NCI-H1436 (cell line): ENCODE results near the gene NDUFAF8.

Experiments used
- DNase-seq: peaks from one replicate; lab custom pipeline; 2025; lab: John Stamatoyannopoulos, UW

The NDUFAF8 gene

DNA sequence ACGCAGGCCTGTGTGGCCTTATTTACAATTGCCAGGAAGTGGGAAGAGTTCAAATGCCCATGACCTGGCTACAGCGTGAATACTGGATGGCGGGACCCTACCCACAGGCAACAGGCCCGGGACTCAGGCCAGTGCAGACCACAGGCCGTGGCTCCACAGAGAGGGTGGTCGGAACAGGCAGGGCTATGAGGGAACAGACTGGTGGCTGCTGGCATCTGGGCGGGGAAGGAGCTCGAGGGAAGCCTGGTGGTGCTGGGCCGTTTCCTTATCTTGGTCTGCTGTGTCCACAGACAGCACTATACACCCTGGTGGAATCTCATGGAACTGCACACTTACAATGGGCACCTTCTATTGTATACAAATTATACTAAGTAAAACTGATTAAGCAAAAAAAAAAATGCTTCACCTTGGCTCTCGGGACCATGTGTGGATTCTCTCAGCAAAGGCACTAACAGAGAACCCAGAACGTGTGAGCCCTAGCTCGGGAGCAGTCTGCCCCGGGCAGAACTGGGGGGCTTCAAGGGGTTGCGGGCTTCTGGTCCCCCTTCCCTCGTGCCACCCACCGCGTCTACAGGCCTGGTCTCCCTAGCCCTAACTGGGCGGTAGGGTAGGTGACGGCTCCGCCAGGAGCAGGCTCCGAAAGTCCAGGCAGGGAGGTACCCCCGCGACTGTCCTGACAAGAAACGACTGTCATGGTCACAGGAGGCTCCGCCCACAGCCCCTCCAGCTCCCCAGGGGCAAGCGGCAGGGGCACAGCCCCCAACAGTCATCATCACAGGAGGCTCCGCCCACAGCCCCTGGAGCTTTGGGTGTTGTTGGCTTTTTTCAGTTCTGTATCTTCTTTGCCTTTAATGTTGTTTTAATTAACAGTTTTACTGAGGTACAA lies 38.2 kb upstream of the NDUFAF8 start:
- DNase-seq = peak; percentile 52

DNA sequence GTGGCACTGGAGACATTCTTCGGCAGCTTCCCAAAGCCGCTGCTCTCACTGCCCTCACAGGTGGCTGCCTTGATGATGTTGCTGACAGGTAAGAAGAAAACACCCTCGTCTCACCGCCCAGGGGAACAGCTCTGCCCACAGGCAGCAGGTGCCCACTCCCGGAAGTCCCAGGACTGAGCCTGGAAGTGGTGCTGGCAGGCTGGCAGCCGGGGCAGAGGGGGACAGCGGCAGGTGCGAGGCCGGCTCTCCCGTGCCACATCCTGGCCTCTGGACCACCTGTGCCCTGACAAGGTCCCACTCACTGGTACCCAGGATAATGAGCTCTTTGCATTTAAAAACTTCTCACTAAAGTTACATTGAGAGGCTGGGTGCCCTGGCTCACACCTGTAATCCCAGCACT lies 36.8 kb upstream of the NDUFAF8 start:
- no peak for DNase-seq

DNA sequence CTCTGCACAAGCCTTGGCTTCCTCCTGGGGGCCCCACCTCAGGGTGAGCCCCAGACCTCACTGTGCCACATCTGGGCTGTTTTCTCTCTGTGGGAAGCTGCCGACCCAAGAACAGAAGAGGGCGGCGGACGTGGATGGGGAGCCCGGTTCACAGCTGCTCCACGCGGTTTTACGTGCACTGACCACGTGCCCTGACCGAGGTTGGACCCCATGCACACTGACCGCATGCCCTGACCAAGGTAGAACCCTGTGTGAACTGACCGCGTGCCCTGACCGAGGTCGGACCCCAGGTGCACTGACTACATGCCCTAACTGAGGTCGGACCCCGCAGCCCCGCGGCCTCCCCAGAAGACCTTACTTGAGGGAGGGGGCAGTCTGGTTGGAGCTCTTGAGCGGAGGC lies 36.0 kb upstream of the NDUFAF8 start:
- DNase-seq = no peak

DNA sequence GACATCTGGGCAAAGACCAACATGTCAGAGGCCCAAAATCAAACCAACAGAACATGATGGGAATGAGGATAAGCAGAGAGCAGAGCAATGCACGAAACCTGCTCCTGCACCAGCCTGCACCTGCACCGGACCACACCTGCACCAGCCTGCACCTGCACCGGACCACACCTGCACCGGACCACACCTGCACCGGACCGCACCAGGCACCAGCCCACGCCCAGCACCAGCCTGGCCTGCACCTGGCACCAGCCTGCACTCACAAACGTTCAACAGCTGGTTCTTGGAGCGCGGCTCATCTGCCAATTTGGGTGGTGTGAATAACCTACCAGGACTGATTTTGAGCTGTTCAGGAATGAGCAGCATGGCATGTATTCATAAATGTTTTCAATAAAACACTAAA lies 34.5 kb upstream of the NDUFAF8 start:
- no peak for DNase-seq

DNA sequence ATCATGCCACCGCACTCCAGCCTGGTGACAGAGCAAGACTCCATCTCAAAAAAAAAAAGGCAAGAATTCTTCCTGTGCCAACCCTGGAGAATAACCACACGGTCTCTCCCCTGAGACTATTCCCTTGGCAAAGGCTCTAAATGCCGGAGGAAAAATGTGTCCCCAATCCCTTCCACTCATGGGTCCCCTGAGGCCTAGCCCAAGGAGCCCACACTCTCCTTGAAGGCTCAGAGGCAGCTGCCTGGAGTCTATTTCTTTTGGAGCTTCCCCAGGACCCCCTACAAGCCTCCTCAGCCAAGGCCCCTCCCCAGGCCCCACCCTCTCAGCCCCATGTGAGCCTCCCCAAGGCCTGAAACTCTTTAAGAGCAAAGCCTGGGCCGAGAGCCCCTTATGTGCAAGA lies 33.0 kb upstream of the NDUFAF8 start:
- no peak for DNase-seq

DNA sequence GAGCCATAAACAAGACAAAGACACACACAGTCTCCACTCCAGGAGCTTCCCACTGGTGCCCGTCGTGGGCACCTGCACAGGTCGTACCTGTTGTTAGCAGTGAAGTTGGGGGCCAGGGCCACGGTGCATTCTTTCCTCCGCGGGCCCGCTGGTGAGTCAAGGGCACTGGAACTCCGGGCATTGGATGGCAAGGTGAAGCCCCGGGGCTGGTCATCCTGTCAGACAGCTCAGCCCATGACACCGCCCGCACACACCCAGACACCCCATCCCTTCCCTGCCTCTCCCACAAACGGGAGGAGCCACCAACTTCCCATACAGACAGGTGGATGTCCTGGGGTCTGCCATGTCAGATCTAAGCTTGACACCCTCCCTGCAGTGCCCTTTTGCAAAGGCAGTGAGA lies 32.5 kb upstream of the NDUFAF8 start:
- DNase-seq = no peak

DNA sequence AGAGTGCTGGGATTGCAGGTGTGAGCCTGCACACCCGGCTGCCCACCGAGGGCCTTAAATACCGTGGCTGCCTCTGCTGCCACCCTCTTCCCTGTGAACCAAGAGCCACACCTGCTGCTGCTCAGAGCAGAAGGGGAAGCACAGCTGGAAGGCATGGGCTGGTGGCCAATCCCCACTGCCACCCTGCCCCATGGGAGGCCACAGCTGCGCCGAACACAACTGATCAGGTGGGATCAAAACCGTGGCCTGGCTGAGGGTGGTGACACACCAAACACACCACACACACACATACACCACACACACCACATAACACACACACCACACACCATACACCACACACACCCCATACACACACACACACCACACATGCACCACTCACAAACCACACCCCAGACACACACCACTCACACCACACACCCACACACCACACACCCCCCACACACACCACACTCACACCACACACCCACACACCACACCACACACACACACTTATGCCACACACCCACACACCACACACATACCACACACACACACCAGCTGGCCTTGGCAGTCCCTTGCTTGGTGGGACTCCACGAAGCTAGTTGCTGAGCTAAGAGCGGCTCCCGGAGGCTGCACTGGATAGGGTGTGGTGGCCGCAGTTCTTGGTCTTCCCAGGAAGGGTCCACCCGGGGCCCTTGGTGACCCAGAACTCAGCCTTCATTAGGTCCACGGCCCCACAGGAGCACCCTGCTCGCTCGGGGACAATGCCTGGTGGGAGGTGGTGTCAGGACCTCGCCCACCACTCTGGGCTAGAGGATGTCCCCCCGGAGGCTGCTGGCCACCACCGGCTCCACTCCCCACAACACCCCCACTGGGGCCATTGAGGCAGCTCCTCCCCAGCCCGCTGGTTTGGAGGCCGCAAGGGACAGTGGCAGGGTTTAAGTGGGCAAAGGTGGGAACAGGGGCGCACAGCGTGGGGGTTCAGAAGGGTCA lies 31.2 kb upstream of the NDUFAF8 start:
- no peak for DNase-seq

DNA sequence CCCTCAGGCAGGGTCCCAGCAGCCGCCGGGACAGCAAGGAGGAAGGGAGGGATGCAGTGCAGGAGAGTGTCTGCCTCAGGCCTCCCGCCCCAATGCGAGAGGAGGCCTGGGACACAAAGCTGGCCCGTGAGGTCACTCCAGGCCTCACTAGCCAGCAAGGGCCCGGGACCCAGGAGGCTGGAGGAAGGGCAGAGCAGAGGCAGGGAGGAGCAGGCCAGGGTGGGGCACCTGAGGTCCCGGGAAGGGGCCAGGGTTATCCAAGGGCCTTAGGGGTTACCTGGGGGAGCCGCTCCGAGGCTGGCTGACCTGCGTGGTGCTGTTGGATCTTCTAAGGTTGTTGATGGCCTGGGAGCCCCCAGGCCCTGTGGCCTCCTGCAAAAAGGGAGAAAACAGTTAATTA lies 30.5 kb upstream of the NDUFAF8 start:
- DNase-seq = no peak

DNA sequence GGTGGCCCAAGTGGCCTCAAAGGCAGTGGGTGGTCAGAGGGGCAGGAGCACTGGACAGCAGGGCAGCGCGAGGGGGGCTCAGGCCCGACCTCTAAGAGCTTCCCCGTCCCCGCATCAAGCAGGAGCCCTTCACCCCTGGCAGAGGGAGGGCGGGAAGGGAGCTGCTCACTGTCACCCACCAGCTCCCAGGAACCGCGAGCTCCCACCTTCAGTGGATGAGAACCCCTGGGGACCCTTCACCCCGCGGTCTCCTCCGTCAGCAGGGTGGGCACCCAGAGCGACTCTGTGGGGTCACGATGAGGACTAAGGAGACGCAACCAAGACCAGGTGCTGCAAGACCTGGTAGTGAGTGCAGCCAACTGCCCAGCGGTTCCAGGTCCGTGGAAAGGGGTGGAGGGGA lies 30.0 kb upstream of the NDUFAF8 start:
- no peak for DNase-seq

DNA sequence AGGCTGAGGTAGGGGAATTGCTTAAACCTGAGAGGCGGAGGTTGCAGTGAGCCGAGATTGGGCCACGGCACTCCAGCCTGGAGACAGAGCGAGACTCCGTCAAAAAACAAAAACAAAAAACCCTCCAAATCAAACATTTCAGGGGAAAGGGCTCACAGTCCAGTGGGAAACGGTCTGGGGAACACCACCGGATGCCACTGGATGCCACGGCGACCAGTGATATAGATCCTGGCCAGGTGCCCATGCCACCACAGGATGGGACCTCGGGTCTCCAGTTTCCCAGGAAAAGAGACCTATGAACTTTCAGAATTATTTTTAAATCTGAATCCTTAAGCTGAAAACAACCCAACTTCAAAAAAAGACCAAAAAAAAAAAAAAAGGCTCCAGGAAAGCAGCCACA lies 28.7 kb upstream of the NDUFAF8 start:
- DNase-seq = no peak

DNA sequence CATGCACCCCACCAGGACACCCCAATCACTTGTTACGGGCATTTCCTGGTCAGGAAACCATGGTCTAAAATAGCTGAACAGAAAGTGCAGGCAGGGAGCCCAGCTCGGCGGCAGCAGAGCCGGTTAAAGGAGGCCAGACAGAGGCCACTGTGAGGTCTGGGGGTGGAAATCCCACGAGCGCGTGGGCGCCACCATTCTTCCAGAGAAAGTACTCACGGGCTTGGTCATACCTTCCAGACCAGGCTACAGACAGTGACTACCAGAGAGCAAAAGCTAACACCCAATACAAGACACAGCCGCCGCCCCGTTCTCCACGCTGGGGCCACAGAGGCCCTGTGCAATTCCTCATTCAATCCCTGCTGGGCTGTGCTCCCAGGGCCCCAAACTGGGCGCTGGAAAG lies 28.2 kb upstream of the NDUFAF8 start:
- no peak for DNase-seq

DNA sequence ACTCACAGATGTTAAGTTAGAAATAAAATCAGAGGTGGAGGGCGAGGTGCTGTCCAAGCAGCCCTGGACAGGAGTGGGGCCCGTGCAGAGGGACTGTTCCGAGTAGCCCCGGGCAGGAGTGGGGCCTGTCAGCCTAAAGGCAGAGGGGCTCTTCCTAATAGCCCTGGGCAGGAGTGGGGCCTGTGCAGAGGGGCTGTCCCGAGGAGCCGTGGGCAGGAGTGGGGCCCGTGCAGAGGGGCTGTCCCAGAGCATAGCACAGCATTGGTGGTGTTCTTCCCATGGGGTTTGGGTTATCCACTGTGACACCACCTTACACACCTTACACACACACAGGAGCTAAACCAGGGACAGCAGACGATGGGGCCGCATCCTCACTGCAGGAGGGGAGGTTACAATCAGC lies 26.8 kb upstream of the NDUFAF8 start:
- DNase-seq = no peak

DNA sequence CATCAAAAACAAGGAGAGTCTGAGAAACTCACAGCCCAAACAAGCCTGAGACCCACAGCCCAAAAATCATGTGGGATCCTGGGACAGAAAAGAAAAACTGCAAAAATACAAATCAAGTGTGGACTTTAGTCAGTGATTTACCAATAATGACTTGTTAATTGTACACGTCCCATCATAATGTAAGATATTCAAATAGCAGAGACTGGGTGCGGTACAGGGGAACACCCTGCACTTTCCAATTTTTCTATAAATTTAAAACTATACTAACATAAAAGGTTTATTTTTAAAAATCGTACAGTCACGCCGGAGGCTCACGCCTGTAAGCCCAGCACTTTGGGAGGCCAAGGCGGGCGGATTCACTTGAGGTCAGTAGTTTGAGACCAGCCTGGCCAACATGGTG lies 25.1 kb upstream of the NDUFAF8 start:
- DNase-seq = no peak

DNA sequence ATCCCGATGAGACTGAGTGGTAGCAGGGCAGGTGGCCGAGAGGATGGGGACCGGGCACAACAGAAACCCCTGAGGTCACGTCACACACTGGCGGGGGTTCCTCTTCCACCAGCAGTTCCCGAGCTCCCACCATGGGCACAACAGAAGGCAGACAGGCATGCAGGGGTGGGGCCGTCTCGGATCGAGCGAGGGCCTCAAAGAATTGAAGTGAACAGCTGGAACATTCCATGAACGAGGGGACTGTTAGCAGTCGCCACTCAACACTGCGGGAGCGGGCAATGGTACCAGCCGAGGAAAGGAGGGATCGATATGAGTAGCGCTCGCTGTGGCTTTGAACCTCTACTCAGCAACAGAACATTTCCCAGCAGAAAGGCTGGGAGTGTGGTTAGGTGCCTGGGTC lies 21.6 kb upstream of the NDUFAF8 start:
- no peak for DNase-seq

DNA sequence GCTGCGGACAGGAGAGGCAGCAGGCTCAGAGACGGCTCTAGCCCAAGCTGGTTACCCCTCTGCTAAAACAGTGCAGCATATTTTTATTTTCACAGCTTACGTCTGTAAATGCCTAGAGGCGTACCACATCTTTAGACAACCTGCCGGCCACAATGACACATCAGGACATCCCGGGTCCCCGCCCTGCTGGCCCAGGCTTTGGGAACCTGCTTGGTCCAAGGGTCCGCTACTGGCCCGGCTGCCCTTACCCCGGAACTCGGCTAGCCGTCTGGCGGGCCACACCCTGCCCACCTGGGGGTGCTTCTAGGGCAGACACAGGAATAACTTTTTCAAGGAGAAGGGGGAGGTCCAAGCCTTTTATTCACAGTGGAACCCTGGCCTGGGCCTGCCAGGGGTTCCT lies 20.7 kb upstream of the NDUFAF8 start:
- DNase-seq = no peak

DNA sequence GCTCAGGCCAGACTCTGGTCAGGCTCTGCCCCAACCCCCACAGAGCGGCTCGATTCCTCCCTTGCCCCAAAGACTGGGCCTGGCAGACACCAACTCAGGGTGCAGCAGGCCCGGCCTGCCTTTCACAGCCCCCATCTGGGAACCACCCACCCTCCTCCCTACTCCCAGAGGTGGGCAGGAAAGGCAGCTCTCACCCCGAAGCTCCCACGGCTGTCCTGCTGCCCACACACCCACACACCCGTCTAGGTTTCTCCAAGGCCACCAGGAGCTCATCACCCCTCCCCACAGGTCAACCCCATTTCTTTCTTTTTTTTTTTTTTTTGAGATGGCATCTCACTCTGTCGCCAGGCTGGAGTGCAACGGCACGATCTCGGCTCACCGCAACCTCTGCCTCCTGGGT lies 20.1 kb upstream of the NDUFAF8 start:
- no peak for DNase-seq

DNA sequence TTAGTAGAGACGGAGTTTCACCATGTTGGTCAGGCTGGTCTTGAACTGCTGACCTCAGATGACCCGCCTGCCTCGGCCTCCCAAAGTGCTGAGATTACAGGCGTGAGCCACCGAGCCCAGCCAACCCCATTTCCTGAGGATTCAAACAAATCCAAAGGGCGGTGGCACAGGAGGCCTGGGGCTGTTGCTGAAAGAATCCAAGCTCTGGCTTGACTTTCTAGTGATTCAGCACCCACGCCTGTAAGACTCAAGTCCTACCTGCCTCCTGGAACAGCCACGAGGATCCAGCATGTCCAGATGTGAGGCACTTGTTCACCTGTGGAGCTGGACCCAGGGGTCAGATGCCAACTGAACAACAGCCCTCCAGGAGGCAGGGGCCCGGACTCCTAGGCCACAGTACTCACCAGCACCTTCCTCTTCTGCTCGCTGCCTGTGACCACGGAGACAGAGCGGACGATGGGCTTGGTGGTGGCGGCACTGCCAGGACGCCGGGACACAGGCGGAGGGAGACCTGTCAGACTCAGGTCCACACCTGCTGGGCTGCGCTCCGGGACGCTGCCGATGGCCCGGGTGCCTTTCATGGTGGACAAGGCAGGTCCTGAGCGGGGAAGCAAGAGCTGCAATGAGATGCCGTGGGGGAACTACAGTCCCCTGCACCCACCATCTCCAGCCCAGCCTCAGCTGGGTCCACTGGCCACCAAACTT lies 19.5 kb upstream of the NDUFAF8 start:
- DNase-seq = no peak

DNA sequence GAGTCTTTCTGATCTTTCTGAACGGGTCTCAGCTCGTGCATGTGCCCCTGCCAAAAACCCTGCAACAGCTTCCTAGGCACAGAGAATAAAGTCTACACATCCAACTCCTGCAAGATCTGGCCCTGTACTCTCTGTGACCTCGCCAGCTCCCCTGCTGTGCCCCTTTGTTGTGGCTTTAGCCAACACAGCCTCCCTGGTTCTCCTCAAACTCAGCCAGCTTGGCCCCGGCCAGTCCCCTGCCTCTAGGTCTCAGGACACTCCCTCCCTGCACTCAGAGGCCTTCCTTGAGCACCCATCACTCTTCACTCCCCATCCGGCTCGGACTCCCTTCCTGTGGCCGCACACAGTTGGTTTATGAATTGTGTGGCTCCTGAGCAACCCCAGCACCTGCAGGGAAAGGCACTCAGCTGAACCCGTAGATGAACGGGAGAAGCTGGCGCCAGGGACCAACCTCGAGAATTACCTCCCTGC lies 17.7 kb upstream of the NDUFAF8 start:
- no peak for DNase-seq

DNA sequence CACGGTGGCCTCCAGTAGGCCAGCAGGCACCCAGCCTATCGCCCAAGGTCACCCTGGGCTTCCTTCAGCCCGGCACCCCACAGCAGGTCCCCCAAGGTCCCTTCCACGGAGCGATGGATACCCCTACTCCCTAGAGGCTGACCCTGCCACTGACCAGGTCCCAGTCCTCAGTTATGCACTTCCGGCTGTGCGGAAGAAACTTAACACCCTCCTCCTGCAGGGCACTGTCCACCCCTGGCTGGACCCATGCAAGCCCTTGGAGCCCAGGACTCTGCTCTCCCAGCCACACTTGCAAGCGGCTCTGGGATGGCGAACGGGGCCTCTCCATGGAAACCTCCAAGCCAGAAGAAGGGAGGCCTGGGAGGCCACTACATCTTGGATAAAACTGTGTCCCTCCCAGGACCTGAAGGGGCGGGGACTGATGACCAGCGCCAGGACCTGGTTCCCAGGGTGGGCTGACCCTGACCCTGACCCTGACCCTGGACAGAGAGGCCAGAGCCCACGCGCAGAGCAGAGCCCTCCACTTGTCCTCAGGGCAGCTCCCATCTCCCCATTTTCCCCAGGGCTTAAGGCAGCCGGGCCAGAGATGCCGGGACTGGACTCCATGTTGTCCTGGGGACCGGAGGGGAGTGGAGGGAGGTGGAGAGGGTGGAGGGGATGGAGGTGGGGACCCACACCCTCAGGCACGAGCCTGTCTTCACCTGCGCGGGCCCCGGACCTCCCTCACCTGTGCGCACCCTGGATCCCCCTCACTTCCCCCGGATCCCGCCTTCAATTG lies 17.1 kb upstream of the NDUFAF8 start:
- DNase-seq = no peak

DNA sequence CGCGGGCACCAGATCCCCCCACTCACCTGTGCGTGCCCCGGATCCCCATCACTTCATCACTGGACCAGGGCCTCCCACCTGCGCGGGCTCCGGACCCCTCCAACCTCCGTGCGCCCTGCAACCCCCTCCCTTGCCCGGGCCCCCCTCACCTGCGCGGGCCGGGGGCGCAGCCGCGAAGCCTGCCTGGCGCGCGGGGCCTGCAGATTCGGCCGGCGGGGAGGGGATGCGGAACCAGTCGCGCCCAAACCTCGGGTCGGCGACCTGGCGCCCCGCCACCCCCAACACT lies 16.6 kb upstream of the NDUFAF8 start:
- DNase-seq = no peak

DNA sequence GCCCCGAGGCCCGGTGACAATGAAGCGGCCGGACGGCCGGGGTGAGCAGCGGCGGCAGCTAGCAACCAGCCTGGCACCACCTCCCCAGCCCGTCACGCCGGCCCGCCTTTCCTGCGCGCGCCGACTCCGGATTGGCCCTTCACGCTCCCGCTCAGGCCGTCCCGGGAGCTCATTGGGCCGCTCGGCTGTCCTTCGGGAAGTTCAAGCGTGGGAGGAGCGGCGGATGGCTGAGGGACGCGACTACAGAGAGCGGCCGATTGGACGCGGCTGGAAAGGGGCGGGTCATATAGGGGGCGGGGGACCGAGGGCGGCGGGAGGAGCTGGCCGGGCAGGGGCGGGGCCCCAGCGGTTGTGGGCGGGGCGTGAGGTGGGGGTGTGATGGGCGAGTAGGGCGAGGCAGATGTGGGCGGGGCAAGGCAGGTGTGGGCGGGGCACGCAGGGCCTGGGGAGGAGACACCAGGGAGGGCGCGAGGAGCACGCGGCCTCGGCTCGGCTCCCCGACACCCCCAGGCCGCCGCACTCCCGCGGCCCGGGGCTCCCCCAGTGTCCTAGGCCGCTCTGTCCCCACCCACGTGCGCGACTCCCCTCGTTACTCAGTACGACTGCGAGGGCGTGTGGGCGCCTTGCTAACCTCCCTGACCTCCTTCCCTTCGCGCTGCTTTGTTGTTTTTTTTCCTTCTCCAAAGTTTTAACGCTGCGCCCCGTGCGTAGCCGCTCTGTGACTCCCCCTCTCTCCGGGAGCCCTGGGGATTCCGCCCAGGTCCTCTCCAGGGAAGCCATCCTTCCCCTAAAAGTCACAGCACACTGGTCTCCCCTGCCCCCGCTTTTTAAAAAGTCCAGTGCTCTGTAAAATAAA lies 16.0 kb upstream of the NDUFAF8 start, which contains the start of gene CEP131:
Gene CEP131, minus strand, starts transcription at position 60 of the 856 bp plus-strand sequence. CDS start 2,909 bp downstream, outside the sequence.
- DNase-seq = peak; percentile 100
